ENCODE data around the gene OR2L2.

DNA sequence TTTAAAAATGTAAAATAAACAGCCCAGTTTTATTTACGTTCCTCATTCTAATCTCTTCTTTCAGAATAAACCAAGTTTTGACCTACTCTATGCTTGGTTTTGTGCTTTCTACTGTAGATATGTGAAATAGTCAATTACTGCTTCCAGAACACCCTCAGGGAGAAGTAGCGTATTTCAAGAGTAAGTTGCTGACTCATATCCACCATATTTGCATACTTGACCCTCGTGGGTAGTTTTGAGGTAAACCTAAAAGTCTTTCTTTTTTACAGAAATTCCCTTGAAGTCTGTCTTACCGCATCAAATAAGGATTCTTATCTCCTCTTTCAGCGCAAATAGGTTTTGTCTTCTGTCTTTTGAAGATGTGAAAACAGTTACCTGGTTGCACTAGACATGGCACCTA, 15.3 kb downstream of the OR2L2 start:
- TF ChIP-seq EZH2phosphoT487 (IDR thresholded peaks at IDR 0.05; ENCODE audit: low read depth, severe bottlenecking, unreplicated experiment) = no peak
- TF ChIP-seq, protein P1, sequence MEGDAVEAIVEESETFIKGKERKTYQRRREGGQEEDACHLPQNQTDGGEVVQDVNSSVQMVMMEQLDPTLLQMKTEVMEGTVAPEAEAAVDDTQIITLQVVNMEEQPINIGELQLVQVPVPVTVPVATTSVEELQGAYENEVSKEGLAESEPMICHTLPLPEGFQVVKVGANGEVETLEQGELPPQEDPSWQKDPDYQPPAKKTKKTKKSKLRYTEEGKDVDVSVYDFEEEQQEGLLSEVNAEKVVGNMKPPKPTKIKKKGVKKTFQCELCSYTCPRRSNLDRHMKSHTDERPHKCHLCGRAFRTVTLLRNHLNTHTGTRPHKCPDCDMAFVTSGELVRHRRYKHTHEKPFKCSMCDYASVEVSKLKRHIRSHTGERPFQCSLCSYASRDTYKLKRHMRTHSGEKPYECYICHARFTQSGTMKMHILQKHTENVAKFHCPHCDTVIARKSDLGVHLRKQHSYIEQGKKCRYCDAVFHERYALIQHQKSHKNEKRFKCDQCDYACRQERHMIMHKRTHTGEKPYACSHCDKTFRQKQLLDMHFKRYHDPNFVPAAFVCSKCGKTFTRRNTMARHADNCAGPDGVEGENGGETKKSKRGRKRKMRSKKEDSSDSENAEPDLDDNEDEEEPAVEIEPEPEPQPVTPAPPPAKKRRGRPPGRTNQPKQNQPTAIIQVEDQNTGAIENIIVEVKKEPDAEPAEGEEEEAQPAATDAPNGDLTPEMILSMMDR (IDR thresholded peaks at IDR 0.05; ENCODE audit: poor library complexity) = no peak
- no peak for TF ChIP-seq EZH2 (IDR thresholded peaks at IDR 0.05; ENCODE audit: borderline replicate concordance)
